Lung (tissue), 12 donors: ENCODE data around the gene CSNK2A1. TPM values are rescaled to one million over a fixed set of nuclear protein-coding genes. Genes with fewer than 3 reads are reported as not detected.

Experiments used
- ATAC-seq: fragments of 200-7000 bp; cut with Tn5 transposase; one replicate; pipeline ENCODE4 v1.9.1; 2020; ENCODE audit warnings: moderate number of reproducible peaks; ENCODE audit not compliant: insufficient read depth, low FRiP score
- DNase-seq, 3 donors: peaks; one replicate each; pipeline ENCODE4 v3.0.0-alpha.2; 2013 to 2017
- H3K27ac ChIP-seq, 2 donors: one replicate each; pipeline ENCODE4 v1.5.1; 2013; ENCODE audit warnings: mild to moderate bottlenecking in 2 of 2, moderate library complexity in 2 of 2, control low read depth in 1 of 2, inconsistent platforms in 1 of 2, low read depth in 1 of 2, low read length in 1 of 2
- H3K27me3 ChIP-seq, 3 donors: one replicate each; pipeline ENCODE4 v1.5.1; 2013; ENCODE audit warnings: low read length in 2 of 3; ENCODE audit not compliant: control insufficient read depth in 3 of 3, insufficient read depth in 3 of 3
- H3K36me3 ChIP-seq, 4 donors: one replicate each; pipeline ENCODE4 v1.5.1; 2013; ENCODE audit warnings: low read length in 4 of 4, mild to moderate bottlenecking in 1 of 4, moderate library complexity in 1 of 4; ENCODE audit not compliant: control insufficient read depth in 4 of 4, insufficient read depth in 4 of 4
- H3K4me1 ChIP-seq, 5 donors: one replicate each; pipeline ENCODE4 v1.5.1; 2013; ENCODE audit warnings: low read length in 5 of 5, mild to moderate bottlenecking in 2 of 5, moderate library complexity in 1 of 5; ENCODE audit not compliant: control insufficient read depth in 5 of 5, insufficient read depth in 5 of 5
- H3K4me3 ChIP-seq: one replicate; pipeline ENCODE4 v1.5.1; 2013; ENCODE audit warnings: mild to moderate bottlenecking, control low read depth, moderate library complexity
- H3K9ac ChIP-seq, 2 donors: one replicate each; pipeline ENCODE4 v1.5.1; 2013; ENCODE audit warnings: low read length in 2 of 2, control low read depth in 1 of 2; ENCODE audit not compliant: insufficient read depth in 1 of 2
- H3K9me3 ChIP-seq, 4 donors: one replicate each; pipeline ENCODE4 v1.5.1; 2013; ENCODE audit warnings: low read length in 3 of 4, mild to moderate bottlenecking in 1 of 4, moderate library complexity in 1 of 4; ENCODE audit not compliant: control insufficient read depth in 4 of 4, insufficient read depth in 3 of 4
- WGBS, 2 donors: extraction: QIAGEN DNeasy Blood & Tissue Kit; methylation state at CpG; one replicate each; pipeline ENCODE4 v1.1.7; 2013; 5-methylcytosine and 5-hydroxymethylcytosine counted together
- polyA plus RNA-seq, 2 donors: library from polyadenylated mRNA; stranded (reverse); fragments of 200-250 nt; gene quantifications; one replicate each; pipeline ENCODE4 v1.2.1, GENCODE V29; 2013
- total RNA-seq, 2 donors: library from RNA; depleted of rRNA in 1 of 2; stranded (reverse); fragments of >200 nt in 1 of 2; gene quantifications; one replicate each; pipeline ENCODE4 v1.2.1, GENCODE V29; 2014 to 2021
- TF ChIP-seq, protein P1 (sequence below): IDR thresholded peaks from 2 replicates; pipeline ENCODE4 v1.5.1; 2012; ENCODE audit warnings: mild to moderate bottlenecking; ENCODE audit errors: control extremely low read depth, extremely low read depth
- donor health status: control.
- donor health status: control.
- donor health status: Bipolar disorder and iron deficiency.
- donor health status: healthy.
- donor health status: DM: yes; HTN: yes; CAD: no.

Gene CSNK2A1
- total and polyA plus RNA-seq, 4 donors: 20.5 to 186 (median 60.7) TPM

DNA sequence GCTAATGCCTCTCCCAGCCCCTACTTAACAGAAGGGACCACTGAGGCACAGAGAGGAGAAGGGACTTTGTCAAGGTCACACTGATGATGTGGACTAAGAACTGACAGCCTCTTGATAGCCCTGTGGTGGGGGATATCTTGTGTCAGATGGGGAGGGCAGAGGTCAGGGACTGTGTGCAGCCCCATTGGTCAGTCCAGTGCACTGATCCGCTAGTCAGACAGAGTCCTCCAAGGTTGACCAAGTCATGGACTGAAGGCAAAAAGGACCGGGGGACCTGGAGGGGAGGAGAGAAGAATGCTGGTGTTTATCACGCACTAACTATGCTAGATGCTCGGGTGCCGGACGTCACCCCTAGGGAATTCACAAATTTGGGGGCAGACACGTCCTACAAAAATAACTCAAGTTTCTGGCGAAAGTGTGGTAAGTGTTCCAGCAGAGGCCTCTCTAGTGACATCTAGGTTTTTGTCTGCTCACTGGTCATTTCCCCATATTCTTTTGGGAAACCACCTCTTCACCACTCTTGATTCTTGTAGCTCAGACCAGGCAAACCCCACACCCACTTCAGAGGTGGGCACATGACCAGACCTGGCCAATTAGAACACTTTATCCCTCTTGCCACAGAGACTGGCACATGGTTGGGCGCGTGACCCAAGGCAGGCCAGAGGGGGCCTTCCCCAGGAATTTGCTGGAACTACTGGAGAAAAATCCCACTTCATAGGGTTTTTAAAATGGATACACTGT lies 45.5 kb upstream of the CSNK2A1 start:
- 88 to 93% methylated on average over 10 of the region's 10 CpGs for WGBS, 2 donors
- peak overlapping the region in 1 of 2 donors; percentile 47 for H3K27ac ChIP-seq
- H3K4me1 ChIP-seq: peaks cover 0 to 6% (median 0%) of the 10 kb centered on the region in 5 donors
- H3K4me3 ChIP-seq: no peak overlapping the region
- H3K27me3 ChIP-seq: peaks cover 0 to 8% (median 0%) of the 10 kb centered on the region in 3 donors
- H3K36me3 ChIP-seq: no peaks in the 10 kb centered on the region
- DNase-seq (no peak), ATAC-seq (no peak)
- H3K9ac ChIP-seq: no peak overlapping the region
- no peaks in the 10 kb centered on the region for H3K9me3 ChIP-seq
- TF ChIP-seq, protein P1, sequence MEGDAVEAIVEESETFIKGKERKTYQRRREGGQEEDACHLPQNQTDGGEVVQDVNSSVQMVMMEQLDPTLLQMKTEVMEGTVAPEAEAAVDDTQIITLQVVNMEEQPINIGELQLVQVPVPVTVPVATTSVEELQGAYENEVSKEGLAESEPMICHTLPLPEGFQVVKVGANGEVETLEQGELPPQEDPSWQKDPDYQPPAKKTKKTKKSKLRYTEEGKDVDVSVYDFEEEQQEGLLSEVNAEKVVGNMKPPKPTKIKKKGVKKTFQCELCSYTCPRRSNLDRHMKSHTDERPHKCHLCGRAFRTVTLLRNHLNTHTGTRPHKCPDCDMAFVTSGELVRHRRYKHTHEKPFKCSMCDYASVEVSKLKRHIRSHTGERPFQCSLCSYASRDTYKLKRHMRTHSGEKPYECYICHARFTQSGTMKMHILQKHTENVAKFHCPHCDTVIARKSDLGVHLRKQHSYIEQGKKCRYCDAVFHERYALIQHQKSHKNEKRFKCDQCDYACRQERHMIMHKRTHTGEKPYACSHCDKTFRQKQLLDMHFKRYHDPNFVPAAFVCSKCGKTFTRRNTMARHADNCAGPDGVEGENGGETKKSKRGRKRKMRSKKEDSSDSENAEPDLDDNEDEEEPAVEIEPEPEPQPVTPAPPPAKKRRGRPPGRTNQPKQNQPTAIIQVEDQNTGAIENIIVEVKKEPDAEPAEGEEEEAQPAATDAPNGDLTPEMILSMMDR: no peak

DNA sequence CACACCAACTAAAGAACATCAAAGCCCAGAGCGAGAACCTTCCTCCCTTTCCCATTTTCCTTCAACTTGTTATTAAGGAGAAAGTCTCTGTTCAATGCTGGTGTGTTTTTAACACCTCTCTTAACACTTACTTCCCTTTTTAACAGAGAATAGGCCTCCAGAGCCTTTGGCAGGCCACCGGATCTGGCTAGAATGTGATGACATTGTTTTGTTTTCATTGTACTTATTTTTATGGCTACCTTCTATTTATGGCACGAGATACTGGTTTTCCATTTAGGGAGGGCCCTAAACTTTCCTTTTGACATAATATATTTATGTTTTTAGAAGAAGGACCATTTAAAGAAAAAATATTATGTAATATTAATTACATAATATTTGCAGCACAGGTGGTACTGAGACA lies 44.9 kb upstream of the CSNK2A1 start:
- WGBS, 2 donors: 43 to 51% methylated on average over 3 of the region's 3 CpGs
- DNase-seq: no peak
- ATAC-seq: no peak

DNA sequence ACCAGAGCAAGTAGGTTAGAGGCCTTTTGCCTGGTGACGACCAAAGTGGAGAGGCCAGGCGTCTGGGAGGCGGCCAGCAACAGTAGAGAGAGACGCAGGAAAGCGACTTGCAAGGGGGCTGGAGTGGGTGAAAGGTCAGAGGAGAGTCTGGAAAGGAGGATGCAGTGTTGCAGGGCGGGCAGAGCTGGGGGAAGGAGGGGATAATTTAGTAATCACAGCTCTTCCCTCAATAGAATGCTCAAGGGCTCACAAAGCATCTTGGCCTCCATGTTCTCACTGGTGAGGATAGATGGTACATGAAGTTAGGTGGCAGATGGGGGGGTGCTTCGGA lies 41.3 kb upstream of the CSNK2A1 start:
- Histone ChIP-seq H3K9ac (no peak overlapping the region), H3K9me3 (no peaks in the 10 kb centered on the region), H3K36me3 (no peaks in the 10 kb centered on the region), H3K27me3 (peaks cover 0 to 10% (median 2%) of the 10 kb centered on the region in 3 donors), H3K27ac (no peak overlapping the region), H3K4me1 (peaks cover 0 to 6% (median 0%) of the 10 kb centered on the region in 5 donors), H3K4me3 (no peak overlapping the region)
- ATAC-seq: no peak
- 76 to 86% methylated on average over 7 of the region's 7 CpGs for WGBS, 2 donors
- DNase-seq: no peak
- TF ChIP-seq, protein P1: no peak

More for the DNA sequence above, 44.9 kb upstream of the CSNK2A1 start:
- H3K36me3 ChIP-seq: no peaks in the 10 kb centered on the region
- H3K4me3 ChIP-seq: no peak overlapping the region
- H3K27ac ChIP-seq: peak overlapping the region in 1 of 2 donors; percentile 47
- H3K9ac ChIP-seq: no peak overlapping the region
- TF ChIP-seq, protein P1: no peak
- peaks cover 0 to 6% (median 0%) of the 10 kb centered on the region in 5 donors for H3K4me1 ChIP-seq
- H3K27me3 ChIP-seq: peaks cover 0 to 8% (median 0%) of the 10 kb centered on the region in 3 donors
- no peaks in the 10 kb centered on the region for H3K9me3 ChIP-seq
